Mesenchymal stem cell (in vitro differentiated cells and primary cell): Measurements from ENCODE around the gene SAFB.

ENCODE experiments used
- DNase-seq: peaks from one replicate; pipeline ENCODE4 v3.0.0-alpha.2; 2013
- H2AFZ ChIP-seq: one replicate; pipeline ENCODE4 v1.6.1; 2013; ENCODE audit warnings: low read depth, mild to moderate bottlenecking, control low read depth, inconsistent platforms, low read length, moderate library complexity
- H2AK5ac ChIP-seq: 2 replicates; pipeline ENCODE4 v1.6.1; 2013; ENCODE audit warnings: low read length, moderate library complexity, mild to moderate bottlenecking, inconsistent platforms; ENCODE audit not compliant: severe bottlenecking
- H2BK120ac ChIP-seq: one replicate; pipeline ENCODE4 v1.6.1; 2013; ENCODE audit warnings: low read depth, mild to moderate bottlenecking, inconsistent platforms, low read length, moderate library complexity
- H2BK12ac ChIP-seq, 2 experiments: one replicate each; pipeline ENCODE4 v1.6.1; 2013; ENCODE audit warnings: inconsistent platforms in 2 of 2, low read length in 2 of 2, mild to moderate bottlenecking in 2 of 2, moderate library complexity in 2 of 2, control low read depth in 1 of 2
- H2BK15ac ChIP-seq: one replicate; pipeline ENCODE4 v1.6.1; 2013; ENCODE audit warnings: mild to moderate bottlenecking, low read depth, inconsistent platforms; ENCODE audit not compliant: poor library complexity, severe bottlenecking
- H2BK5ac ChIP-seq: 2 replicates; pipeline ENCODE4 v1.6.1; 2013; ENCODE audit warnings: low read depth, mild to moderate bottlenecking, low read length, control low read depth, inconsistent platforms; ENCODE audit not compliant: poor library complexity, severe bottlenecking
- H3K14ac ChIP-seq, 2 experiments: one replicate each; pipeline ENCODE4 v1.6.1; 2013; ENCODE audit warnings: inconsistent platforms in 2 of 2, low read length in 2 of 2, control low read depth in 1 of 2, mild to moderate bottlenecking in 1 of 2, moderate library complexity in 1 of 2
- H3K18ac ChIP-seq, 2 experiments: one replicate each; pipeline ENCODE4 v1.6.1; 2013; ENCODE audit warnings: inconsistent platforms in 2 of 2, low read length in 2 of 2, control low read depth in 1 of 2, low read depth in 1 of 2, mild to moderate bottlenecking in 1 of 2
- H3K23ac ChIP-seq, 2 experiments: one replicate each; pipeline ENCODE4 v1.6.1; 2013; ENCODE audit warnings: inconsistent platforms in 2 of 2, low read length in 2 of 2, mild to moderate bottlenecking in 2 of 2, moderate library complexity in 2 of 2, control low read depth in 1 of 2
- H3K27ac ChIP-seq: 2 replicates; pipeline ENCODE4 v1.5.1; 2013; ENCODE audit warnings: mild to moderate bottlenecking, moderate library complexity, low read length, control low read depth, inconsistent platforms; ENCODE audit not compliant: poor library complexity, severe bottlenecking
- H3K27me3 ChIP-seq, 2 experiments: 2 replicates each; pipeline versions ENCODE4 v1.6.1 to v1.7.0; 2013; ENCODE audit warnings: low read length in 2 of 2, mild to moderate bottlenecking in 2 of 2, moderate library complexity in 2 of 2, control low read depth in 1 of 2, inconsistent platforms in 1 of 2; ENCODE audit not compliant: control insufficient read depth in 1 of 2, insufficient read depth in 1 of 2
- H3K36me3 ChIP-seq, 2 experiments: 2 replicates each; pipeline versions ENCODE4 v1.6.1 to v1.7.0; 2013; ENCODE audit warnings: low read length in 2 of 2, control low read depth in 1 of 2, inconsistent platforms in 1 of 2, low read depth in 1 of 2, mild to moderate bottlenecking in 1 of 2; ENCODE audit not compliant: insufficient read depth in 2 of 2, control insufficient read depth in 1 of 2
- H3K4ac ChIP-seq, 2 experiments: one replicate each; pipeline ENCODE4 v1.6.1; 2013; ENCODE audit warnings: inconsistent platforms in 2 of 2, low read length in 2 of 2, mild to moderate bottlenecking in 2 of 2, moderate library complexity in 2 of 2, control low read depth in 1 of 2, low read depth in 1 of 2
- H3K4me1 ChIP-seq: 2 replicates; pipeline ENCODE4 v1.6.1; 2013; ENCODE audit warnings: low read depth, low read length, control low read depth; ENCODE audit not compliant: control insufficient read depth, insufficient read depth
- H3K4me2 ChIP-seq: 2 replicates; pipeline ENCODE4 v1.6.1; 2013; ENCODE audit warnings: low read length, mild to moderate bottlenecking, inconsistent platforms; ENCODE audit not compliant: poor library complexity, severe bottlenecking
- H3K4me3 ChIP-seq, 2 experiments: 2 replicates each; pipeline versions ENCODE4 v1.5.1 to v1.7.0; 2013; ENCODE audit warnings: low read length in 2 of 2, mild to moderate bottlenecking in 2 of 2, control low read depth in 1 of 2, low read depth in 1 of 2; ENCODE audit not compliant: insufficient read depth in 1 of 2
- H3K79me1 ChIP-seq: replicated peaks from 2 replicates; pipeline ENCODE4 v1.6.1; 2013; ENCODE audit warnings: mild to moderate bottlenecking, control low read depth, low read length, inconsistent platforms; ENCODE audit not compliant: poor library complexity, severe bottlenecking
- H3K9ac ChIP-seq: 2 replicates; pipeline ENCODE4 v1.7.0; 2013; ENCODE audit warnings: mild to moderate bottlenecking, low read length, moderate library complexity
- H3K9me3 ChIP-seq: 2 replicates; pipeline ENCODE4 v1.7.0; 2013; ENCODE audit warnings: mild to moderate bottlenecking, low read length; ENCODE audit not compliant: control insufficient read depth
- H4K8ac ChIP-seq: one replicate; pipeline ENCODE4 v1.6.1; 2013; ENCODE audit warnings: inconsistent platforms, mild to moderate bottlenecking, low read length, moderate library complexity
- H4K91ac ChIP-seq: one replicate; pipeline ENCODE4 v1.6.1; 2013; ENCODE audit warnings: mild to moderate bottlenecking, low read length, inconsistent platforms
- WGBS: methylation state at CpG from one replicate; pipeline ENCODE4 v1.1.7; 2013; ENCODE audit warnings: mixed read lengths; 5-methylcytosine and 5-hydroxymethylcytosine counted together

SAFB gene

DNA sequence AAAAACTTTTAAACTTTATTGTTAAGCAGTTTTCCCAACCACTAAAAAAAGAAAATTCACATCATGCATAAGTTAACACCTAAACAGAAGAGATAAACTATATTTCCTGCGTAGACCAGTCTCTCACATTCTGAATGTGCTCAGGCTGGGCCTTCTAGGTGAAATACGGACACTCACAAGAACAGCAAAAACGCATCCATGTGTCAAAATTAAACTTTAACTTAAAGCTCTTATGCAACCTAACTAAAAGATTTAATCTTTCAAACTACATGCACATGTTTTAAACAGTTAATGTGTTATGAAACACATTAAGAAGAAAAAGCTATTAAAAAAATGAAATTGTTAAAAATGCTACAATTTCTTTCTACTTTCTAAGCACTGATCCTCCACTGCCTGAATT lies 2.9 kb upstream of the SAFB start:
- Histone ChIP-seq H2AK5ac (no peak overlapping the region), H3K4me2 (no peak overlapping the region), H3K27me3 (no peaks in the 10 kb centered on the region), H3K14ac (no peak overlapping the region), H3K23ac (no peak overlapping the region), H3K27ac (no peak overlapping the region), H3K9me3 (no peaks in the 10 kb centered on the region), H3K9ac (peak overlapping the region; percentile 93), H2BK5ac (no peak overlapping the region), H3K79me1 (peaks cover 15% of the 10 kb centered on the region), H2BK12ac (no peak overlapping the region), H3K4me1 (peaks cover 12% of the 10 kb centered on the region), H4K91ac (no peak overlapping the region), H2AFZ (no peak overlapping the region), H2BK120ac (no peak overlapping the region), H3K4me3 (peak overlapping the region in 1 of 2 experiments; percentile 98), H4K8ac (no peak overlapping the region), H3K4ac (no peak overlapping the region), H3K18ac (no peak overlapping the region), H3K36me3 (peaks cover 23 to 53% of the 10 kb centered on the region in 2 experiments), H2BK15ac (no peak overlapping the region)
- DNase-seq: no peak
- 98% methylated on average over 3 of the region's 3 CpGs for WGBS

DNA sequence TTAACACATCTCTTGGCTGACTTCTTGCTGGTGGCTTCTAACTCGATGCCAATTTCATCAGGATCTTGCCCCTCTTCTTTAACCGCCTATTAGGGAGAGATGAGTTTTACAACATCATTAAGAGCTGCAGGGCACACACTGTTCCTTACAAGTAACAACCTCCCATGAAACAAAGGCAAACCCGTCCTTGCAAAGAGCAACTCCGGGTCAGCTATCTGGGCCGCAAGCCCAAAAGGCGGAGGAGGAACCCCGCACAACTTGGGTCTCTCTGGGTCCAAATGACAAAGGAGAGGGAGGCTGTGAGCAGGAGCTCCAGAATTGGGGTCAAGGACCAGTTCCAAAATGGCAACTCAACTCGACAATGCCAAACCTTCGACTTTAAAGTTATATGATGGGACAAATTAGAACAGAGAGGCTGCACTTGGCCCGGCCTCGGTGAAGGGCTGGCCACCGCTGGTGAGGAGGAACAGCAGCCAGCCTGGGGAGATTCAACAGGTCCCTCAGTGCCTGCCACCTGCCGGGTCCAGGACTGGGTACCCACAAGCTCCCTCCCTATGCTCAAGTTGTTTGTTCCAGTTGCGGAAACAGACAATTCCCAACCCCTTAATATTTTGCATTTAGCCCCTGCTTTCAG lies 1.5 kb upstream of the SAFB start:
- no peak overlapping the region for H2BK5ac ChIP-seq
- H3K27ac ChIP-seq: no peak overlapping the region
- H3K4me2 ChIP-seq: peak overlapping the region; percentile 62
- no peak overlapping the region for H2BK15ac ChIP-seq
- peak overlapping the region; percentile 93 for H3K9ac ChIP-seq
- H3K27me3 ChIP-seq: no peaks in the 10 kb centered on the region
- DNase-seq: no peak
- no peaks in the 10 kb centered on the region for H3K9me3 ChIP-seq
- 79% methylated on average over 13 of the region's 14 CpGs for whole genome bisulfite sequencing
- peaks cover 5% of the 10 kb centered on the region for H3K79me1 ChIP-seq
- no peak overlapping the region for H4K8ac ChIP-seq
- H2BK120ac ChIP-seq: no peak overlapping the region
- peak overlapping the region in 1 of 2 experiments; percentile 55 for H3K18ac ChIP-seq
- no peak overlapping the region for H2AK5ac ChIP-seq
- no peak overlapping the region for H3K4ac ChIP-seq
- peak overlapping the region; percentile 96 to 98 for H3K4me3 ChIP-seq
- no peak overlapping the region for H3K14ac ChIP-seq
- peaks cover 11% of the 10 kb centered on the region for H3K4me1 ChIP-seq
- no peak overlapping the region for H3K23ac ChIP-seq
- no peak overlapping the region for H2BK12ac ChIP-seq
- H4K91ac ChIP-seq: no peak overlapping the region
- no peak overlapping the region for H2AFZ ChIP-seq
- H3K36me3 ChIP-seq: peaks cover 17 to 53% of the 10 kb centered on the region in 2 experiments

DNA sequence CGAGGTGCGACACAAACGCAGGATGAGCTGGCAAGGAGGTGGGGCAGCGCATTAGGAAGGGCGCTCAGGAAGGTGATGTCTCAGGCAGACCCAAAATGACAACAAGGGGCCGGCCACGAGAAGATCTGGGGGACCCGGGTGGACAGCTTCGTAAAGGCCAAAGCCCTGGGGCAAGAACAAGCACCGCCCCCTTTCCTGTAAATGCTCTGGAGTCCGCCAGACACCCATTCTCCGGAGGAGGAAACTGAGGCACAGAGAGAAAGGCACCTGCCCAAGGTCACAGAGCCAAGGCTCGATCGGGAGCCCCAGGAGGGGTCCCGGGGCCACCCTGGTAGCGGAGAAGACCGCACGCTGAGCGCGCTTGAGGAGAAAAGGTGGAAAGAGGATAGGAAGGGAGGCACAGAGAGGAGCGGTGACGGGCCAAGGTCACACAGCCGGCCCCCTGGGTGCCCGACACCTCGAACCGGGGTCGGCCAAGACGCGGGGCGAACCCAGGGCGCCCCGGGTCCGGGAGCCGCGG lies 878 bp upstream of the SAFB start:
- no peak overlapping the region for H2AK5ac ChIP-seq
- peak overlapping the region; percentile 87 for H4K91ac ChIP-seq
- H2BK15ac ChIP-seq: no peak overlapping the region
- H2BK5ac ChIP-seq: no peak overlapping the region
- under 1% methylated on average over 35 of the region's 35 CpGs for WGBS
- H3K79me1 ChIP-seq: peaks cover 5% of the 10 kb centered on the region
- H3K4me1 ChIP-seq: peaks cover 13% of the 10 kb centered on the region
- peak overlapping the region; percentile 86 for H2AFZ ChIP-seq
- peak overlapping the region; percentile 46 to 95 for H3K4ac ChIP-seq
- H4K8ac ChIP-seq: peak overlapping the region; percentile 60
- peaks cover 22 to 58% of the 10 kb centered on the region in 2 experiments for H3K36me3 ChIP-seq
- no peak overlapping the region for H2BK12ac ChIP-seq
- H3K9me3 ChIP-seq: no peaks in the 10 kb centered on the region
- peak overlapping the region; percentile 93 for H3K9ac ChIP-seq
- H3K4me2 ChIP-seq: peak overlapping the region; percentile 62
- H3K23ac ChIP-seq: peak overlapping the region; percentile 80 to 98
- H2BK120ac ChIP-seq: peak overlapping the region; percentile 30
- H3K18ac ChIP-seq: peak overlapping the region; percentile 88 to 96
- H3K4me3 ChIP-seq: peak overlapping the region; percentile 96 to 98
- H3K27ac ChIP-seq: no peak overlapping the region
- H3K14ac ChIP-seq: peak overlapping the region in 1 of 2 experiments; percentile 96
- no peak for DNase-seq
- no peaks in the 10 kb centered on the region for H3K27me3 ChIP-seq

DNA sequence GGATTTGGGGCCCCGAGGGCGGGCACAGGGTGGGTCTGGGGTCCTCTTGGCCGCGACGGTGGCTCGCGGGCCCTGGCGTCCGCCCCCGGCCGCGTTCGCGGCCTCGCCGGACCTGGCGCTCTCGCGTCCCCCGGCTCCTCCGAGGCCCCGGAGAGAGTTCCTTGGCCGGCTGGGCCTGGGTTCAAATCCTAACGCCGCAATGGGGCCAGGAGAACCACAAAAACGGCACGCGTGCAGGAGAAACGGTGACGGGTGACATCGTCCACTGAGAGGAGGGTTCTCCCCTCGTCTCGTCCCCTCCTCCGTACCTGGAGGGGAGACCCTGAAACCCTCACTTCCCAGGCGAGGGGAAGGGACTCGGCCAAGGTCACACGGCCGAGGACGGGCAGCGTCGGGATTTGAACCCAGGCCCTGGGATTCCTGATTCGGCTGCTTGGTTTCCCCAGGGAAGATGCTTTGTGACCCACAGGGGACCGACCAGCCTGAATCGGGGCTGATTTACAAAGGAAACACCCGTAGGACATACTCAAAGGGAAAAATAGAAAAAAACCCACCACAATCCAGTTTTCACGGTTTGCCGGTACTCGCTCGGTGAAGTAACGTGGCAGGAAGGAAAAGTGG lies 624 bp downstream of the SAFB start:
- peak overlapping the region; percentile 69 for H2BK120ac ChIP-seq
- peak overlapping the region; percentile 69 for H3K4me2 ChIP-seq
- H3K9ac ChIP-seq: peak overlapping the region; percentile 99
- WGBS: under 1% methylated on average over 49 of the region's 50 CpGs
- peak overlapping the region; percentile 98 to 99 for H3K4me3 ChIP-seq
- peak overlapping the region; percentile 27 to 95 for H3K14ac ChIP-seq
- peaks cover 14% of the 10 kb centered on the region for H3K4me1 ChIP-seq
- H2AFZ ChIP-seq: no peak overlapping the region
- peaks cover 1% of the 10 kb centered on the region for H3K79me1 ChIP-seq
- peak overlapping the region; percentile 92 to 96 for H3K18ac ChIP-seq
- peak overlapping the region; percentile 80 to 95 for H3K4ac ChIP-seq
- peak overlapping the region; percentile 83 for H4K91ac ChIP-seq
- H4K8ac ChIP-seq: peak overlapping the region; percentile 60
- H3K9me3 ChIP-seq: no peaks in the 10 kb centered on the region
- peak overlapping the region in 1 of 2 experiments; percentile 95 for H3K23ac ChIP-seq
- no peaks in the 10 kb centered on the region for H3K27me3 ChIP-seq
- H2BK15ac ChIP-seq: peak overlapping the region; percentile 63
- H3K36me3 ChIP-seq: peaks cover 26 to 54% of the 10 kb centered on the region in 2 experiments
- H2BK12ac ChIP-seq: no peak overlapping the region
- peak overlapping the region; percentile 90 for H3K27ac ChIP-seq
- peak overlapping the region; percentile 45 for H2AK5ac ChIP-seq
- DNase-seq: peak; percentile 17
- peak overlapping the region; percentile 53 for H2BK5ac ChIP-seq
